NCI-H1105 treated with DMSO at 0.1 percent for 48 hours (cell line): ENCODE data around the gene PIGU.

Experiments used
- DNase-seq: peaks from one replicate; lab custom pipeline; 2025; lab: John Stamatoyannopoulos, UW

PIGU gene

GRCh38 chr20:34557936-34558319 lies 119.0 kb downstream of the PIGU start:
- DNase-seq = peak; percentile 57

GRCh38 chr20:34553366-34553867 lies 123.5 kb downstream of the PIGU start:
- DNase-seq = no peak

GRCh38 chr20:34552569-34552968 lies 124.3 kb downstream of the PIGU start:
- no peak for DNase-seq

GRCh38 chr20:34549929-34550305 lies 127.0 kb downstream of the PIGU start:
- DNase-seq = no peak

- no peak for DNase-seq
These were observed 127.5 kb downstream of the PIGU start for GRCh38 chr20:34549291-34549928.

- DNase-seq = no peak
These were observed 128.9 kb downstream of the PIGU start for GRCh38 chr20:34547844-34548613.

GRCh38 chr20:34546751-34547181 lies 130.1 kb downstream of the PIGU start:
- peak; percentile 95 for DNase-seq

GRCh38 chr20:34544109-34544796 lies 132.6 kb downstream of the PIGU start:
- DNase-seq = no peak

- no peak for DNase-seq
These were observed 133.3 kb downstream of the PIGU start for GRCh38 chr20:34543463-34544056.

- DNase-seq = no peak
These were observed 134.5 kb downstream of the PIGU start for GRCh38 chr20:34542439-34542838.

- DNase-seq = no peak
These were observed 135.0 kb downstream of the PIGU start for GRCh38 chr20:34541917-34542316.

GRCh38 chr20:34541264-34541901 lies 135.5 kb downstream of the PIGU start:
- DNase-seq = no peak

GRCh38 chr20:34540596-34541263 lies 136.2 kb downstream of the PIGU start:
- no peak for DNase-seq

GRCh38 chr20:34539756-34540155 lies 137.1 kb downstream of the PIGU start:
- DNase-seq = no peak

- peak; percentile 55 for DNase-seq
These were observed 138.2 kb downstream of the PIGU start for GRCh38 chr20:34538671-34539123.

GRCh38 chr20:34537651-34538050 lies 139.2 kb downstream of the PIGU start:
- no peak for DNase-seq

GRCh38 chr20:34536798-34537394 lies 140.0 kb downstream of the PIGU start:
- DNase-seq = no peak

- DNase-seq = no peak
These were observed 141.0 kb downstream of the PIGU start for GRCh38 chr20:34535857-34536256.

GRCh38 chr20:34535301-34535840 lies 141.5 kb downstream of the PIGU start:
- DNase-seq = no peak

- no peak for DNase-seq
These were observed 142.3 kb downstream of the PIGU start for GRCh38 chr20:34534391-34535165.
